Frontal cortex (tissue), 4 donors: ENCODE data around the gene CFAP77. TPM values are rescaled to one million over a fixed set of nuclear protein-coding genes. Genes with fewer than 3 reads are reported as not detected.

Experiments used
- DNase-seq, 2 donors: peaks; one replicate each; pipeline ENCODE4 v3.0.0; 2012; ENCODE audit warnings: low spot score in 2 of 2
- FAIRE-seq: peaks from 2 replicates; lab custom pipeline; 2012; peaks lifted over from hg19 to GRCh38; lab: Jason Lieb, UNC
- small RNA-seq: library from RNA; depleted of rRNA; stranded (forward); fragments of <200 nt; gene quantifications from one replicate; pipeline ENCODE3, GENCODE V24; 2014
- total RNA-seq: library from RNA; depleted of rRNA; stranded (reverse); fragments of >200 nt; gene quantifications from one replicate; pipeline ENCODE4 v1.2.3, GENCODE V29; 2014
- donor health status: control.
- donor health status: control.
- donor health status: control.

CFAP77 gene
- total RNA-seq, 1 donor from 2014 or later = not detected

DNA sequence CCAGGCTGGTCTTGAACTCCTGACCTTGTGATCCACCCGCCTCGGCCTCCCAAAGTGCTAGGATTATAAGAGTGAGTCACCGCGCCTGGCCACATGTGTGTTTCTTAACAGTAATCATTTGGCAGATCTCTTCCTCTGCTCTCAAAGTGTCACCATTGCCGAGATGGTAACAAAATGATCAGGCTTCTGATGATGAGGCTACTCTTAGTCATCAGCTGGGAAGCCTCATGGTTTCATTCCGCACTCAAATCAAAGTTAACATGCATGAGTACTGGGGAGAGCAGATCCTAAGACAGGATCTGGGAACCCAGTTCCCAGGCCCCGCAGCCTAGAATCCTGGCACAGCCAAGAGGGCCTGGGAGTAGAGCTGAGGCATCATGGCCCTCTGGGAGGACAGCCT is 199.8 kb downstream of the CFAP77 start:
- DNase-seq (no peak), FAIRE-seq (no peak)

DNA sequence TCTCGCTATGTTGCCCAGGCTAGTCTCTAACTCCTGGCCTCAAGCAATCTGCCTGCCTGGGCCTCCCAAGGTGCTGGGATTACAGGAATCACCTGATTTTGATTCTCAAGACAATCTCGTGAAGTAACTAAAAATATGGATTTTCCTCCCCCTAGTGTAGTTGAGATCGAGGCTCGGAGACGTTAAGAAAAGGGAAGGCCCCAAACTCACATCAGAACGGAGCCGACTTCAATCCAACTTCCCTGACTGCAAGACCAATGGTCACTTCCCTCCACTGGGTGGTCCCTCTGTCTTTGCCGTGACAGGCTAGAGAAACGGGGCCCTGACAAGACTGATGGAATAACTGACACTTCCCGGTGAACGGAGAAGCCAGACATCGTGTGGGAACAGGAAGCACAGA is 200.7 kb downstream of the CFAP77 start:
- no peak for DNase-seq

DNA sequence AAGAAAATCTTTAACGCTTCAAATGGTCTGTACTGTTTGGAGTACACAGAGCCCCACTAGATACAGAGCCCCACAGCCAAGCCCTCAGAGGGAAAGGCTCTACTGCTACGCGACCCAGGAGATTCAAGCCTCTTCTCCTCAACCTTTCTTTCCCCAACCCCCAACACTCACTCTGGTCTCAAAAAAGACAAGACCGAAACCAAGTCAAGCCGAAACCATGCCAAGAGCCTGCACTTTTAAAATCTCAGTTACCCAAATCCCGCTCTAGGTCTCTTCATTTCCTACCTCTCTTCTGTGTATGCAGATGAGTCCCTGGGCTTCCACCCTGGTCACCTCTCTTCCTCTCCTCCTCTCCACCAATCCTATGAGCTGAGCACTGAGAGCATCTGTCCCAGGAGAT is 204.3 kb downstream of the CFAP77 start:
- DNase-seq = no peak
- FAIRE-seq = no peak

More for the DNA sequence above, 200.7 kb downstream of the CFAP77 start:
- no peak for FAIRE-seq

DNA sequence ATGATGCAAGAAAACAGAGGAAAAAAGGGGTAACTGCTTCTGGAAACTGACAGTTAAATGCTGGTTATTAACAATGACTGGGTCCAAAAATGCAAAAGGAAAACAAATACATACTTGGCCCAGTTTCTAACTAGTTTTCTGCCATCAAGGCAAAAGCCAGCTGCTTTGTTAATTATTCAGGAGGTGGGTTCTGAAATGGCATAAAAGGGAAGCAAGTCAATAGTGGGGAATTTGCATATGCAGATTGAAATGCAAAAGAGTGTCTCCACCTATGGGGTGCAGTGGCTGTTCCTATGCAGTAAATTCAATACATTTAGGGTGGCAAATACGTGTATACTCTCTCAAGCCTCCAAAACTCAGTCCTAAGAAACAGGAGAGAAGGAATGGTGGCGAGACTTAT is 205.8 kb downstream of the CFAP77 start:
- DNase-seq (no peak), FAIRE-seq (no peak)

DNA sequence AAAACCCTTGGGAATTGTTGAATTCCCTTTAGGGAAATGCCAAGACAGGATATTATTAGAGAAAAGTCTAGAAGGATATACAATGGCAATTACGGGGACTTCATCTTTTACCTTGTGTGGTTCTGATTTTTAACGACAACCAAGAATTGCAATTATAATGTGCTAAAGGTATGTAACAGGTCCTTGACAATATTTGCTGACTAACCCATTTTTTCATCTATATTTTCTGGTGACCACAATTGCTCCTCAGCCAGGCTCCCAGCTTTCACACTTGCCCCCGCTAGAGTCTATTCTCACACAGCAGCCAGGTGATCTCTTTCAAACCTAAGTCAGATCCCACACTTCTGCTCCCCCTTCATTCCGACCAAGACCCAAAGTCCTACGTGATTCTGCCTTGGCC is 206.7 kb downstream of the CFAP77 start:
- FAIRE-seq (no peak), DNase-seq (no peak)

DNA sequence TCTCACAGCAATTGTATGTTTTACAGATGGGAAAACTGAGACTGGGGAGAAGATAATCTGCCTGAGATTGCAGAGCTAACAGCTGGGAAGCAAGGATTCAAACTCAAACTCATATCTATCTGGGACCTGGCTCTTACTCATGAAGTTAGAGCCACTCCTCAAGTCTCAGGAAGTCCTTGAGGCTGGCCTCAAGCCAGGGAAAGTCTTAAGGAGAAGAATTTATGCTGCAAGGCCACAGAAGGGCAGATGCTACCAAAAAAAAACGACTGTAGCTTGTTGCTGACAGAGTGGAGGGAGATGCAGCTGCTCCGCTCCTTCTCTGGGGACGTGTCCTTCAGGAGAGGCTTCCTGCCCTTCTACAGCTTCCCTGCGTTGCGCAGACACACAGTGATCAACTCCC is 212.1 kb downstream of the CFAP77 start:
- FAIRE-seq (no peak), DNase-seq (no peak)

Small RNA genes lying within 50 kb of the gene (small RNA-seq; reads per million reads assigned to genes)
- gene RNU5D-2P = 3.1 reads per million, percentile 88 among the genes with 10 or more reads in this experiment

Other genes starting within 250 kb of the CFAP77 start
- gene NTNG2, start 248.2 kb upstream of the CFAP77 start, total RNA-seq = 16.3 TPM
- 93.8 TPM for gene SETX, start 55.2 kb upstream of the CFAP77 start, total RNA-seq
- gene TTF1, start 3.4 kb upstream of the CFAP77 start, total RNA-seq = 17.1 TPM
- gene BARHL1, start 172.4 kb downstream of the CFAP77 start, total RNA-seq = not detected